ENCODE measurements around the gene TARM1. TPM values are rescaled to one million over a fixed set of nuclear protein-coding genes. Genes with fewer than 3 reads are reported as not detected.

Gene TARM1
- total and polyA plus RNA-seq, 2 donors (not counting 1 experiment from before 2014, with no cell fraction given): not detected

- Mint-ChIP-seq H3K27me3 (no peaks in the 10 kb centered on the region), H3K27ac (no peak overlapping the region), H3K4me3 (no peak overlapping the region), H3K4me1 (no peaks in the 10 kb centered on the region), H3K9me3 (ENCODE audit: insufficient read depth) (no peaks in the 10 kb centered on the region)
- H3K9ac ChIP-seq (ENCODE audit: low read length): no peak overlapping the region
- H3K4me1 ChIP-seq (ENCODE audit: control insufficient read depth in 2 of 2, insufficient read depth in 2 of 2, low read length in 2 of 2): no peaks in the 10 kb centered on the region
- ChIA-PET CTCF (no interaction called here), POLR2A (no interaction called here)
- DNase-seq (no peak), ATAC-seq (ENCODE audit: low read depth) (no peak)
- peaks cover 7 to 58% of the 10 kb centered on the region in 2 experiments for H3K36me3 ChIP-seq (replicated peaks in 1 of 2; ENCODE audit: control extremely low read depth in 1 of 2, control insufficient read depth in 1 of 2, extremely low read depth in 1 of 2, insufficient read depth in 2 of 2, low read length in 1 of 2)
- no peaks in the 10 kb centered on the region for H3K9me3 ChIP-seq (ENCODE audit: control extremely low read depth in 1 of 3, control insufficient read depth in 2 of 3, insufficient read depth in 1 of 3, low read length in 2 of 3)
- H3K27ac ChIP-seq (ENCODE audit: low read length in 2 of 2): no peak overlapping the region
- no peak overlapping the region for H2AFZ ChIP-seq (ENCODE audit: insufficient read depth, low read depth, low read length, poor library complexity, severe bottlenecking)
- no peak overlapping the region for H3K4me3 ChIP-seq (ENCODE audit: control extremely low read depth in 1 of 5, extremely low read depth in 1 of 5, insufficient read depth in 1 of 5, low read depth in 2 of 5, low read length in 4 of 5)
- no peaks in the 10 kb centered on the region for H3K27me3 ChIP-seq (replicated peaks in 1 of 4; ENCODE audit: control extremely low read depth in 1 of 4, control insufficient read depth in 3 of 4, insufficient read depth in 4 of 4, low read length in 3 of 4)
- 98% methylated on average over 33 of the region's 44 CpGs for WGBS (ENCODE audit: insufficient coverage)
- no peak for TF ChIP-seq EZH2 (IDR thresholded peaks at IDR 0.05; ENCODE audit: borderline replicate concordance, insufficient read depth, low read depth, low read length, poor library complexity, severe bottlenecking)
- TF ChIP-seq, protein P1, sequence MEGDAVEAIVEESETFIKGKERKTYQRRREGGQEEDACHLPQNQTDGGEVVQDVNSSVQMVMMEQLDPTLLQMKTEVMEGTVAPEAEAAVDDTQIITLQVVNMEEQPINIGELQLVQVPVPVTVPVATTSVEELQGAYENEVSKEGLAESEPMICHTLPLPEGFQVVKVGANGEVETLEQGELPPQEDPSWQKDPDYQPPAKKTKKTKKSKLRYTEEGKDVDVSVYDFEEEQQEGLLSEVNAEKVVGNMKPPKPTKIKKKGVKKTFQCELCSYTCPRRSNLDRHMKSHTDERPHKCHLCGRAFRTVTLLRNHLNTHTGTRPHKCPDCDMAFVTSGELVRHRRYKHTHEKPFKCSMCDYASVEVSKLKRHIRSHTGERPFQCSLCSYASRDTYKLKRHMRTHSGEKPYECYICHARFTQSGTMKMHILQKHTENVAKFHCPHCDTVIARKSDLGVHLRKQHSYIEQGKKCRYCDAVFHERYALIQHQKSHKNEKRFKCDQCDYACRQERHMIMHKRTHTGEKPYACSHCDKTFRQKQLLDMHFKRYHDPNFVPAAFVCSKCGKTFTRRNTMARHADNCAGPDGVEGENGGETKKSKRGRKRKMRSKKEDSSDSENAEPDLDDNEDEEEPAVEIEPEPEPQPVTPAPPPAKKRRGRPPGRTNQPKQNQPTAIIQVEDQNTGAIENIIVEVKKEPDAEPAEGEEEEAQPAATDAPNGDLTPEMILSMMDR (IDR thresholded peaks at IDR 0.05): no peak
- no peak overlapping the region for H3K4me2 ChIP-seq (replicated peaks; ENCODE audit: low read depth, low read length, poor library complexity, severe bottlenecking)
- no peaks in the 10 kb centered on the region for H4K20me1 ChIP-seq (ENCODE audit: control insufficient read depth, insufficient read depth, low read length, poor library complexity, severe bottlenecking)
- intact Hi-C loops (cut with micrococcal nuclease): no loop called here
- no peaks in the 10 kb centered on the region for H3K79me2 ChIP-seq (ENCODE audit: control insufficient read depth, insufficient read depth, low read length)
Observed at GRCh38 chr19:54127688-54128440, 46.7 kb upstream of the TARM1 start.

DNA sequence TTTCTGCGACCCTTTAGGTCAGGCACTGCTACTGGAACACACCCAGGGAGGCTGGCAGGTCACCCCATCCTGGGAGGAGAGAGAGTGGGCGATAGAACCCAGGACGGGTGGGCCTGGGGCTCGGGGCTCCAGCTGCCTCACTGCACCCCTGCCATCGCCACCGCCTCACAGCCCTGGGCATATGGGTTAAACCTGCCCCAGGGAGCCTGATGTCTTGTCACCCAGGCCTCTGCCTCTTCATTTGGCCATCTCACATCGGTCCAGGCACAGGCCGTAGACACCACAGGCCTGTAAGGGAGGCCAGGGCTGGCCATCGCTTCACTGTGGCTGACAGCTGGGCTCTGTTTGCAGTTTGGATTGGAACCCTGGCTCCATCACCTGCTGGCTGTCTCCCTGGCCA is 44.5 kb upstream of the TARM1 start:
- Histone ChIP-seq H3K27ac (ENCODE audit: low read length in 2 of 2) (no peak overlapping the region), H4K20me1 (ENCODE audit: control insufficient read depth, insufficient read depth, low read length, poor library complexity, severe bottlenecking) (no peaks in the 10 kb centered on the region), H3K27me3 (replicated peaks in 1 of 4; ENCODE audit: control extremely low read depth in 1 of 4, control insufficient read depth in 3 of 4, insufficient read depth in 4 of 4, low read length in 3 of 4) (no peaks in the 10 kb centered on the region), H3K79me2 (ENCODE audit: control insufficient read depth, insufficient read depth, low read length) (no peaks in the 10 kb centered on the region), H3K9me3 (ENCODE audit: control extremely low read depth in 1 of 3, control insufficient read depth in 2 of 3, insufficient read depth in 1 of 3, low read length in 2 of 3) (no peaks in the 10 kb centered on the region), H3K4me1 (ENCODE audit: control insufficient read depth in 2 of 2, insufficient read depth in 2 of 2, low read length in 2 of 2) (no peaks in the 10 kb centered on the region), H3K36me3 (replicated peaks in 1 of 2; ENCODE audit: control extremely low read depth in 1 of 2, control insufficient read depth in 1 of 2, extremely low read depth in 1 of 2, insufficient read depth in 2 of 2, low read length in 1 of 2) (peaks cover 6 to 70% of the 10 kb centered on the region in 2 experiments), H3K9ac (ENCODE audit: low read length) (no peak overlapping the region), H3K4me2 (replicated peaks; ENCODE audit: low read depth, low read length, poor library complexity, severe bottlenecking) (no peak overlapping the region), H2AFZ (ENCODE audit: insufficient read depth, low read depth, low read length, poor library complexity, severe bottlenecking) (no peak overlapping the region), H3K4me3 (ENCODE audit: control extremely low read depth in 1 of 5, extremely low read depth in 1 of 5, insufficient read depth in 1 of 5, low read depth in 2 of 5, low read length in 4 of 5) (no peak overlapping the region)
- TF ChIP-seq EZH2 (IDR thresholded peaks at IDR 0.05; ENCODE audit: borderline replicate concordance, insufficient read depth, low read depth, low read length, poor library complexity, severe bottlenecking): no peak
- TF ChIP-seq, protein P1 (IDR thresholded peaks at IDR 0.05): no peak
- no peak for DNase-seq
- ChIA-PET POLR2A (no interaction called here), CTCF (no interaction called here)
- intact Hi-C loops (cut with micrococcal nuclease): no loop called here
- no peaks in the 10 kb centered on the region for H3K27me3 Mint-ChIP-seq
- no peak overlapping the region for H3K27ac Mint-ChIP-seq
- WGBS (ENCODE audit: insufficient coverage): 96% methylated on average over 8 of the region's 9 CpGs
- H3K4me3 Mint-ChIP-seq: no peak overlapping the region
- H3K4me1 Mint-ChIP-seq: no peaks in the 10 kb centered on the region
- no peaks in the 10 kb centered on the region for H3K9me3 Mint-ChIP-seq (ENCODE audit: insufficient read depth)
- no peak for ATAC-seq (ENCODE audit: low read depth)
